EL (cell line): ENCODE results near the gene PAN3.

Source experiments
- DNase-seq: peaks from one replicate; pipeline ENCODE4 v3.0.0-alpha.2; 2016

PAN3 gene

DNA sequence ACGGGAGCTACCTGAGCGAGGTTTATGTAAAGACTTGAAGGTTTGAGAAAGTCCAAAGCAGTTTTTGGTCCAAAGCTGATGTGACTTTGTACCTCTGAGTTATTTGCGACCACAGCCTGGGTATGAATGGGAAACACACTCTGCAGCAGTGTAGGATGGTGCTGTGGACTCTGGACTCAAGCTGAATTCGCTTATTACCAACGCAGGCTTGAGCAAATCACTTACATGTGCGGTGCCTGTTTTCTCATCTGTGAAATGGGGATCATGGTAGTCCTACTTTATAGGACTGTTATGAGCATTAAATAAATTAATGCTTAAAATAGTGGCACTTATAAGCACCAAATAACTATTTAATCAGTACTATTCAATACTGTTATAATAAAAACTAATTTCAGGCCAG is 176.5 kb downstream of the PAN3 start:
- no peak for DNase-seq

DNA sequence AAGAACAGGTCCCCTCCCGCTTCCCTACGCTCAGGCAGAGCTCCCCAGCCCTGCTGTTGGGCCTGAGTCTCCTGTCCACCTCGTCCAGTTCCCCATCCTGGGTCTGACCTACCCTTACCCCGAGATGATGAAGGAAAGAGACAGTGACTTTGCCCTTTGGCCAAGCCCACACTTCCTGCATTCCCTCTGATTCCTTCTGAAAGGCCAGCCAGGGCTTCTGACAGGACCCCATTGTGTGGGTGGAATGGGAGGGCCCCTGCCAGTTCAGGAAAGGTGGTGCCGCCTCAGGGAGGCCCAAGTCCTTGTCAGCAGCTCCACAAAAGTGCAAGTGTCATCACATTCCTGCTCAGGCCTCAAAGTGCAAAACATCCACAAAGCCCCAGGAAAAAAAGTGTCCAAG is 177.8 kb downstream of the PAN3 start:
- DNase-seq = no peak

DNA sequence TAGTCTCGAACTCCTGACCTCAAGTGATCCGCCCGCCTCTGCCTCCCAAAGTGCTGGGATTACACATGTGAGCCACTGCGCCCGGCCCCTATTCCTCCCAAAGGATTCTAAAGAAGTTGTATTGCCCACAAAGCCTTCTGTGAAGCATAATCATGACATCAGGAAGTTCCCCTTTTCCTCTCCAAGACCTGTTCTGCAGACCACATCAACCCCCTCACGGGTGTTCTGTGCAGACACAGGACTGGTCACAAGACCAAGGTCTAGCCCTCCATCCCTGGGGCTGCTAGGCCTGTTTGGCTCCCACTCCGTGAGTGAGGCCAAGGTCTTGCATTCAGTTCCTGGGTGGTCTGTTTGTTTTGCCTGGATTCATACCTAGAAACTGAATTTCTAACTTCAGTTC is 178.5 kb downstream of the PAN3 start:
- no peak for DNase-seq

DNA sequence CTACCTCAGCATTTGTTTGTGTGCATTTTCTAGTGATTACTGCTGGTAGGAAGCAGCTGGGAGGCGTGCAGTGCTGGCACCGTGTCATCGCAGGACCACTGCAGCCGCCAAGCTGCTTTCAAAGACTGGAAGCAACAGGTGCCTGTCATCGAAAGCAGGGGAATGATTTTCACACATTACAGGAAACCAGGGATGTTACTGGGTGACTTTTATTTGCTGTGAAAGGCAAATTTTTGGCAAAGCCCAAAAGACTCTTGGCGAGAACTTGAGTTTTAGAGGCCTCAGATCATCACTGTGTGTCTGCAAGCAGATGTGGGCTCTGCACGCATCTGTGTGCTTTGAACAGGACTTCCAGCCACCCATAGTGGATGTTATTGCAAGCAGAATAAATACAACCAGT is 180.2 kb downstream of the PAN3 start:
- no peak for DNase-seq

DNA sequence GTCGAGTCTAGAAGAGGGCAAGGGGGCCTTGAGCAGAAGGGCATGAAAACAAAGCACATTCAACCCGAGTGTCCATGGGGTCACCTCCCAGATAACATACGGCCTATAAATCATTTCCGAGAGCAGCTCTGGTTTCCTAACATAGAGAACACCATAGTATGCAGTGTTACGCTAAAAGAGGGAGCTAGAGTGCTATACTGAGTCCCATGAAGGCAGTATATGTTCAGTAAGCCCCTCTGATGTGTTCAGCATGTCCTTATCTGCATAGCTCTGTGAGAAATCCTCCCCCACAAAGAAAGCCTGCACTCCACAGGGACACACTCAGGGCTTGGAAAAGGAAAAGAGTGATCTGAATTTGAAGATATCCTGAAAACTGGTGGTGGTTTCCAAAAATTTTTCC is 181.2 kb downstream of the PAN3 start:
- no peak for DNase-seq

DNA sequence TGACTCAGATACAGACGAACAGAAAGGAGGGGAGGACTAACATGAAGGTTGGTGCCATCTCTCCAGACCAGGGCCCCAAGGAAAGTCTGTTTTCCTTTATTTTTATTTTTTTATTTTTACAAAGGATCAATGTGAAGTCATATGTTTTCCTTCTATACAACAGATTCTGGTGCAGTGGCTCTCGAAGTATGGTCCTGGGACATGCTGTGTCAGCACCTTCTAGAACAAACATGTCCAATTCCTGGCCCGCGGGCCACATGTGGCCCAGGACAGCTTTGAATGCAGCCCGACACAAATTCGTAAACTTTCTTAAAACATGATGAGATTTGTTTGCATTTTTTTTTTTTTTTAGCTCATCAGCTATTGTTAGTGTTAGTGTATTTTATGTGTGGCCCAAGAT is 181.9 kb downstream of the PAN3 start:
- DNase-seq = no peak

DNA sequence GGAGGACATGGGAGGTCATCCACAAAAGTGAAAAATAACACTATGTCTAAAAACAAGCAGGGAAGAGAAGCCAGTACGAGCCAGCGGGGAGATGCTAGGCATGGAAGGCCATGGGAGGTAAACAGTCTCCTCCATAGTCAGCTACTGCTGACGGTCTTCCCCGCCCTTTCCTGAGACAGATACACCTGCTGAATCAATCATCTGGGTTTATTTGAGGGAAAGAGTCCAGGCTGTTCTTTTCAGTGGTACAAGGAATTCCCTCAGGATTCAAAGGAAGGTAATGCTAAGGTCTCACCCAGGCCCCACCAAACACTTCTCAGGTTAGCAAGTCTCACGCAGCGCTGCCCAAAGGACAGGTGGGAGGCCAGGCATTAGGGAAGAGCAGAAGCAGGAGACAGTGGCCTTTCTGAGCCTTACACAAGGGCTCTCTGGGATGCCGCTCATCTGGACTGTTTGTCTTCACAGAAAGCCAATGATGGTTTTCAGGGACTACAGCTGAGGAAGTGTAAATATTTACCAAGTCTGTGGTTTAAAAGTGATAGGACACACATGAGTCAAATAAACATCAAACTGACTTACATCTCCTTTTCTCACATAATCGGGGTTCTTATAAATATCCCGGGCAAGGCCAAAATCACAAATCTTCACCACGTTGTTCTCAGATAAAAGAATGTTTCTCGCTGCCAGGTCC is 182.7 kb downstream of the PAN3 start:
- DNase-seq = no peak

DNA sequence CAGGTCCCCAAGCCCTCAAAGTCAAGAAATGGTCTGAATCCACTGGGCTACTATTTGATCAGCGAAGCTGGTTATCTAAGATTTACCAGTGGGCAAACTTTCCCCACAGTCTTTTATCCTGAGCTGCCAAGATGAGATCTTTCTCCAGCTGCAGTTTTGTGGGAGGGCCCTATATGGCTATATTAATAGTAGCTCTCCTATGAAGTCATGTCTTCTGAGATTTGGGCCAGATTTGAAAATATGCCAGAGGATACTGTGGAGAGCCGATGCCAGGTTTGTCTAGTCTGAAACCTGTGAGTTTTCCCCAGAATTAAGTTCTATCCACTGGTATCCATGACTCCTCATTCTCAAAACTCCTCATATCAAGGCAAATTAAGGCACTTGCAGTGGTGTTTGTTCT is 183.4 kb downstream of the PAN3 start:
- peak; percentile 57 for DNase-seq

DNA sequence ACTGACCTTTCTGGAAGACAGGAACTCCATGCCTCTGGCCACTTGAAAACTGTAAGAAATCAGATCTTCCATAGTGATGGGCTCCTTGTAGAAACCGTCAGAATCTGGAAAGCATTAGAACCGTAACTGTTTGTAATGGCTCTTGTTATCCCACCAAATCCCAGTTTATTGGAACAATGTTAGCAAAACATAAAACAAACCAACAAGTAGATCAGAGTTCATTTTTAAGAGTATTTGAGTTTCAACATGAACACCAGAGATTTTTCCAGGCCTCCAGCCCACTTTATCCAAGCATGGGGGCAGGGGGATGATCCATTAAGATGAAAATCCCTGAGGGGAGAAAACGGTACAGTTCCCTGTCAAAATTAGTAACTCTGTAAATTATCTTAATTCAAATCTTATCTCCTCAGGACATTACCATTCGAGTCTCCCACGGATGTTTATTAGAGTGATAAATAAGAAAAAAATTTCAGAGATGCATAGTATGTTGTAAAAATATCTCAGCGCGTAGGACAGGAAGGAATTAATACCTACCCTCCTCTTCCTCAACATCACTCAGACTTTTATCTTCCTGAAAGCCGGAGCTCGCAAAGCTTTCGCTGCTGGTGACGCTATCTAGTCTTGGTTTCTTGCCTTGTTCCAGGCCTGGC is 184.0 kb downstream of the PAN3 start:
- DNase-seq = peak; percentile 88

DNA sequence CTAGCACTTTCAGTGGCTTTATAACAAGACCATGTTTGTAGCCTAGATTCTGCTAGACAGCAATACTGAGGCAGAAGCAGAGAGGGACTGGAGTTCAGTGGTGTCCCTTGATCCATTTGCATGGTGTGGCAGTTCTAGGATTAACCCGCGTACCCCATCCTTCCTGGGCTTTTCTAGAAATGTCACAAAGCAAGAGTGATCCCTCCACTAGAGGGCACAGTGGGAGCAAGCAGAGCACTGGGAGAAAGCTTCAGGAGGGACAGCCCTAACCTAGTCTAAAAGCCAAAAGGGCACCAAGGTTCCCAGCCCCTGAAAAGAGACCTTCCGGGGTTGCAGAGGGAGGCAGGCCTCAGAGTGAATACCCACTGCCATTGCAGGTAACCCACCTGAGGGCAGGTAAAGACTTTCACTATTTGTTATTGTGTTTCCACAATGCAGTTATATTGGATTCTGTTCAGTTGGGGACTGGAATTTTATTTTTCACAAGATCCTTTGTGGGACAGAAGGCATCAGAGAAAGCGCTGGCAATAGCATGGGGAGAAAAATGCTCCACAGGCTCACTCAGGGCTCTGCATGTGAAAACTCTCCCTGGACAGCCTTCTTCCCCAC is 185.9 kb downstream of the PAN3 start:
- DNase-seq = peak; percentile 81

DNA sequence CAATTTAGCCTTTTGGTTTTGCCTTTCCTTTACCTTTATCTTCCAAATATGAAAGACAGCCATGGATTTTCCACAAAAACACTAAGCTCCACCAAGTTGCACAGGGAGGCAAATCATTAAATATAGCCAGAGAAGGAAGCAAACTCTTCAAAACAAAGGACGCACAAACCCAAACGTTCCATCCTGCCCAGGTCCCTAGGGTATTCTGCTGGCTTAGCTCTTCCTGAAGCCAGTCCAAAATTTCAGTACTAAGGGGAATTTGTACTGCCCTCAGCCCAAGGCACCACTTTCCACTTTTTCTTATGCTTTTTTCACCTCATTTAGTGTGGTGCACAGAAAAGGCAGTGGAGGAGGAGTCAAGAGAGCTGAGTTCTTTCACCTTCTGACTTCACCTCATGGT is 186.7 kb downstream of the PAN3 start:
- DNase-seq = no peak

DNA sequence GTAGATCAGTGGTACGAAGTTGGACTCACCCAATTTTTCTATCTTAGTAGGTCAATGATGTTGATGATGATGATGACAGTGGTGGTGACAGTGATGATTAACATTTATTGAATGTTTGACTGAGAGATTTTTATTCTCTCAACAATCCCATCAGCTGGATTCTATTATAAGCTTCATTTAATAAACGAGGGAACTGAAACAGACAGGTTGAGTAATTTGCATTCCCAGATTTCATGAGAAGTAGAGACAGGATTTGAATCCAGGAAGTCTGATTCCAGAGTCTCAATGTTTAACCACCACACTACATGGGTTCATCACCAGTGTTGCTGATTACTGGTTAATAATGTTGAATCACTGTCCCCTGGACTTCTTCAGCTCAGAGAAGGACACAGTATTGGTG is 187.7 kb downstream of the PAN3 start:
- no peak for DNase-seq

DNA sequence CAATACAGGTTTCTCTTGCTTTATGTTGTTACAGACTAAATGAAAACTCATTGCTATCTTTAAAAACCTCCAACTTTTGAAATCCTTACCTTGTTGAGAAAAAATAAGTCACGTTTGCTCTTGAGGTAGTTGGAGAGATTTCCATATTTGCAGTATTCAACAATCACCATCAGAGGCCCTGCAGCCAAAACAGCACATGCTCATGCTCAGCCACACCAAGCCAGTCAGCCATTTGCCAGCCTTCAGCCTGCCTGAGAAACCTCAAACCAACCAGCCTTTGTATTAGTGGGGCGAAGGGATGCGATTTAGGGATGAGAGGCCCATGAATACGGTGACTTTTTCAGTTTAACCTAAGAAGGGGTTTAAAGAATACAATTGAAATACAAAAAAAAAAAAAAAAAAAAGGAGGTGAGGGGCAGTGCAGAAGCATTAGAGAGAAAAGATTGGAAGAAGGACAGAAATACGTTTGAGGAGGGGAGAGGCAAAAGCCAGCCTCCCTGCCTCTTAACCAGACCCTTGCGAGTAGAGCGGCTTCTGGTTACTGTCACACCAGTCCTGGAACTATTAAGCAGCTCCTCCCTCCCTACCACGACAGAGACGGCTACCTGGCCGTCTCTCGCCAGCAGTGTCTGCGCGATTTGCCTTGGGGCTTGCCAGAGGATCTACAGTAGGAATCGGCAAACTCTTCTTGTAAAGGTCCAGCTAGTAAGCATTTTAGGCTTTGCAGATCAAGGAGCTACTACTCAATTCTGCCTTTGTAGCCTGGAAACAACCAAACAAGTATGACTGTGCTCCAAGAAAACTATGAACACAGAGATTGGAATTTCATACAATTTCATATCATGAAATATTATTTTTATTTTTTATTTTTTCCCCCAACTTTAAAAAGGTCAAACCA is 189.3 kb downstream of the PAN3 start:
- DNase-seq = no peak

DNA sequence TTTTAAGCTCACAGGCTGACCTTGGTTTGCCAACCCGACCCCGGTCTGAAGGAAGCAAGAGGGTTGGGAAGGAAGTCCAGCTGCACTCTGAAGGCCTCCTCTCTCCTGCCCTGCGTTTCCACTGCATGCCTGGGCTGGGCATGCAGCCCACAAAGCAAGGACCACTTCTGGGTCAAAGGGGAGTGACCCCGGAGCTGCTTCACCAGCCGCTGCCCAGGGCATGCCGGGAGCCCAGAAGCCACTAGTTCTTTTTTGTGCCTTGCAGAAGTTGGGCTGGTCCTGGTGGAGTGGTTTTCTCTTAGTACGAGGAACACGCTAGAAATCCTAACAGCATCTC is 189.9 kb downstream of the PAN3 start:
- no peak for DNase-seq

DNA sequence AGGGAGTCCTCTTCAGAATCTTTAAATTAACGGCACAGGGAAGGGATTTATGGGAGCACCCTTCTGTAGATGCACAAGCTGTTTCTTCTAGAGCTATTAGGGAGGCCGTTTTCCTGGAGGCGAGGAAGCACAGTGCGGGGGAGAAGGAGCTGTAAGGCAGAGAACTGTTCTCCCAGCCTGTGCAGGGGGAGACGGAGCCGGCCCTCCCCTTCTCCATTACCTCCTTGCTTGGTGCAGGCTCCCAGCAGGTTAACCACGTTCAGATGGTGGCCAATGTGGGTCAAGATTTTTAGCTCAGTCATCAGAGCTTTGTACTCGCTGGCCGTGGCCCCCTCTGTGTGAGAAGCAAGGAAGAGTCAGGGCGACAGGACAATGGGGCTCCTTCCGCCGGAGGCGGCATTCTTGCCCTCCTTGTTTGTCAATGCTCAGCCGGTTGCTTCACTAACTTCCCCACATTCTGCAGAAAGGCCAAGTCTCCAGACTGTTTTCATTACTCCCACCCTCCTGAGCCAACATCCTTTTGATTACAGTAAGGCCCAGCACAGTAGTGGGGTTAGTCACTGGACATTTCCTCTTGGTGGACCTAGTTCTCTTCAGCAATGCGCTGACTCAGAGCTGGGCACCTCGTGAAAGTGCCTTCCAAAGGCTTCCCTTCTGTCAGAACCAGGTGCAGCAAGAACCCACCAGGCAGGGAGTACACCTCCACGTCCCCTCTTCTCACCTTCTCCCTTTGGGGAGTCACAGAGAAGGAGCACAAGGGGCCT is 191.2 kb downstream of the PAN3 start:
- peak; percentile 96 for DNase-seq

DNA sequence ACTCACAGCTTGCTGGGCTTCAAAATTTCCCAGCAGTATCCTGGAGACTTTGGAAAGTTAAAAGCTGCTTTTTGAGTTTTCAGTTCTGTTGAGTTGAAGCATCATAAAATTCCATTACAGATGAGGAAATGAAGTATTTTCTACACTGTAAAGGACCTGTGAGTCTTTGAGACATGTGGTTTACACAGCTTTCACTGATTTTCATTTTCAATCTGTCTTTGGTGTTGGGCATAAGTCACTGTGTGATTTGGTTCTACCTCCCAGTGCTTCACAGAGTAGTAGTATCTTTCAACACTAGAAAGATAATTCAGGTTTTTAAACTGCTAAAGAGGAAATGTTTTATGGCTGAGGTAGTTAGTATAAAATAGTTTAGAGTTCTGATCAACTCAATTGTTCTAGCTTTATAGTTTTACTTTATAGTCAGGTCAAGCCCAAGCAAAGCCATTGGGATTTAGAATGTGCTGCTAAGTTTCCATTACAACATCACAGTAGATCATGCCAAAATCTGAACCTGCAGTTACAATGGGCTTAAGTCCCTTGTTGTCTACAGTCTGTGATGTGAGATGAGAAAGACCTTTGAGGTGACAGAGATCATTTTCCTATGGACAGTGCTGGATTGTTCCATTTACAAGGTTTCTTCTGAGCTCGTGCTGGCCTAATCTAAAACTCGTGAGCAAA is 195.0 kb downstream of the PAN3 start:
- no peak for DNase-seq

DNA sequence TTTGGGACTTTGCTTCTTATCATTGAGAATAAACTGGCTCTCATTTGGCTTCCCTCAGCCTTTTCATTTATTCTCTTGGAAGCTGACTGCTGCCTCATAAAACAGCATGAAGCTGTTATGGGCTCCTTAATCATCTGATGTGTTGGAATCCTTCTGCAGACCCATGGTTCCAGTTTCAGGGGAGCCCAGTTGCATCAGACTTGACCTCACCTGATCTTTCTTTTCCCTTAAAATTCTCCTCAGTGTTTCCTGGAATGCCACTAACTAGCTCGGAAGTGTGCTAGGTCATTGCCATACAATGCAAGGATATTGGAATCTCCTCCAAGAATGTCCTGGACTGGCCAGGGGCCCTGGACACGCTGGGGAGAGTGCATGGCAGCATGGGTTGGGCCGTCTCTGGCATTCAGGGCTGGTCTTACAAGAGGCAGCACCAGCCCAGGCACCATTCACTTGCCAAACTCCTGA is 197.9 kb downstream of the PAN3 start:
- DNase-seq = no peak

DNA sequence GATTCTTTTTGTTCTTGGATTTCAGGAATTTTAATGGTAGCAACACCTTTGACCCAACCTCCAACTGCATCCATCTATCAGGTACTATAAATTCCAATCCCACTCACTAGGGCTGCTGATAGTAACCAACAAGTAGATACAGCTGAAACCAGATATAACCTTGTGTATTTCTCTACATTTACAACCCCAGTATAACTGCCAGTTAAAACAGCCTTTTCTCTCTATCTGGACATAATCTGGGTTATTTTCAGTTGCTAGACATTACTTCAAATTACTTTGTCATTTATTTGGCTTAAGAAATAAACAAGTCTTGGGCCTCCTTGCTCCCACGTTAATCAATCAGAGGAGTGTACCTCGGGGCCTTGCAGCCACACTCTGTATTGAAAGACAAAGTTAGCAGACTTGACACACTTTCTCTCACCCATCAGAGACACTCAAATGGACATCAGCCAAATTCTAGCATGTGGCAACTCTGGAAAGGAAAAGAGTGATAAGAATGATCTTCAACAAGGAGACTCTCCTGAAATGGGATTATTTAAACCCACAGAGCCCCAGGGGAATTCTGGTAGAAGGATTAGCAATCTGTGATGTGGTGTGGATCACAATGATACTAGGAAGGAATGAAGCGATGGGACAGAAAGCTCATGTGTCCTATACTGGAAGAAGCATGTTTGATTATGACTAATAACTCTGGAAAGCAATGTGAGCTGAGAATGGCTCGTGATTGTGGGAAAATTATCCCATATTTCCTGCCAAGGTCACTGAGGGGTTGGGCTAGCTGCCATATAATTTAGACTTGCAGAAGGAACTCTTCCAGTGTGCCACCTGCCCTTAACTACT is 199.0 kb downstream of the PAN3 start:
- DNase-seq = peak; percentile 94

DNA sequence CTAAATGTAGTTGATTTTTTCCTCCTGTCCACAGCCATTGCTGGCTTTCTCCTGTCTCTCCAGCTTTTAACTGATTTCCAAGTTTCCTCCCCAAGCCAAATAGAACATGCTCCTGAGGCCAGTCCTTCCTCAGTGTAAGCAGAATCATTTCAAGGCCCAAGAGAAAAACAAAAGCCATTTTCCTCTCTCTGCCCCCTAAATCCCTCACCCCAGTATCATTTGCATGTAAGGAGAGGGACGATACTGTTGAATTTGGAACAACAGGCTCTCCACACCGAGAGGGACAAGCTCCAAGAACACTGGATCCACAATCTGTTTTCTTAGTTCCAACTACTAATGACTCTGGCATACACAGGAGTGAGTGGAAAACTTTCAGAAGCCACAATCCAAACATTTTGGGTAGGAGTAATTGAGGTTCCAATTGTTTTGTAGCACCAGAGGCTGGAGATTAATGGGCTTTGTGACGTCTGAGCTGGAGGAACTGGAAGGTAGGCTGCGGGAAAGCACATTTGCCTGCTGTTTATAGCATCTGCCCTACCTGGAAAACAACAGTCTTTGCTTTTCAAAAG is 199.7 kb downstream of the PAN3 start:
- DNase-seq = no peak

DNA sequence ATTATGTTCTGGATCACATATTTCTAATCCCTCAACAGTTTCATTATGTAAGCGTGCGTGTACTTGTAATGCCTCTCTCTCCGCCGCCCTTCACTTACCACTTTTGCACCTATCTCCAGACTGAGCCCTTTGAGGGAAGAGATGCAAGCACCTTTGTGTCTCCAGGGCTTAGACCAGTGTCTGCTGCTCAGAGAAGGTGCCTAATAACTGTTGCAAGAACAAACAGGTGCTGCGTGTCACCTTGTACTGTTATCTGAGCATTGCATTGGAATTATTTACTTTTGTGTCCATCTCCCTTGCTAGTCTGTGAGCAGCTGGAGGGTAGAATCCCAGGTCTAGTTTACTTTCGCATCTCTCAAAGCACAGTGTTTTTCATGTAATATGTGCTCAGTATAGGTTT is 200.4 kb downstream of the PAN3 start:
- DNase-seq = no peak

DNA sequence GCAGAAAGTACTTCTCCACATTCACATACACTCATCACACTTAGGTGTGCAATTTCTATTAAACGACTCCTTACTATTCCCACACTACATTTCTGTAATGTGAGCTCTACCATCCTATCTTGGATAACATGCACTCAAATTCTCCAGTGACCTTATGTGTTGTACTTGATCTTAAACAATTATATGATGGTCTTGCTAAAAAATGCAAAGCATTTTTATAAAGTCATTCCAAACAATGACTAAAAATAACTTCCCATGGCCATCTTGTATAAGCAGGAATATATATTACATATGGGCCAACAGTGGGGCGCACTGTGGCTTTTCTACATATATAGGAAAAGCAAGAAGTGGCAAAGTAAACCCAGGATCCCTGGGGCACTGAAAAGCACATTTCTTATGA is 201.1 kb downstream of the PAN3 start:
- peak; percentile 84 for DNase-seq
